WTC11 (cell line): Measurements from ENCODE around the gene NUP93. TPM values are rescaled to one million over a fixed set of nuclear protein-coding genes. Genes with fewer than 3 reads are reported as not detected.

ENCODE experiments used
- ATAC-seq: fragments of 200-7000 bp; cut with Tn5 transposase; 2 replicates; pipeline ENCODE4 v1.10.0; 2021; ENCODE audit warnings: mild to moderate bottlenecking, moderate library complexity
- CTCF ChIA-PET: fragments of 300-600 bp; sonication (Branson Sonifier 250); formaldehyde crosslinking; loops from one replicate; lab custom pipeline; 2021; ENCODE audit warnings: antibody characterized with exemption; lab: Charles Lee
- POLR2A ChIA-PET: fragments of 350-600 bp; sonication (Branson Sonifier 250); formaldehyde crosslinking; loops from one replicate; lab custom pipeline; 2021; ENCODE audit warnings: antibody characterized with exemption; lab: Charles Lee
- DNase-seq: peaks from one replicate; pipeline ENCODE4 v3.0.0; 2021; ENCODE audit warnings: low spot score
- H3K27ac Mint-ChIP-seq: 2 replicates; pipeline ENCODE4 v1.8.0; 2021; ENCODE audit warnings: mixed read lengths
- H3K27me3 Mint-ChIP-seq: 2 replicates; pipeline ENCODE4 v1.8.0; 2021; ENCODE audit warnings: low read depth, mild to moderate bottlenecking, moderate library complexity, mixed read lengths
- H3K36me3 Mint-ChIP-seq: 2 replicates; pipeline ENCODE4 v1.8.0; 2021; ENCODE audit warnings: mixed read lengths
- H3K4me1 Mint-ChIP-seq: 2 replicates; pipeline ENCODE4 v1.8.0; 2022; ENCODE audit warnings: mixed read lengths
- H3K4me3 Mint-ChIP-seq: 2 replicates; pipeline ENCODE4 v1.8.0; 2021; ENCODE audit warnings: mild to moderate bottlenecking, moderate library complexity, mixed read lengths
- H3K9me3 Mint-ChIP-seq: 2 replicates; pipeline ENCODE4 v1.8.0; 2021; ENCODE audit warnings: mixed read lengths
- AFF4 ChIP-seq: sonication (generic); formaldehyde crosslinking; IDR thresholded peaks from 2 replicates; pipeline ENCODE4 v1.8.1; 2023; ENCODE audit warnings: mild to moderate bottlenecking, missing genetic modification reagents, borderline replicate concordance
- HMGA2 ChIP-seq: fragments of 250-450 bp; sonication (Bioruptor Pico); IDR thresholded peaks from 2 replicates; pipeline ENCODE4 v1.4.0; 2021; ENCODE audit warnings: mild to moderate bottlenecking, moderate library complexity
- KAT7 ChIP-seq: sonication (generic); formaldehyde crosslinking; IDR thresholded peaks from 2 replicates; pipeline ENCODE4 v1.8.1; 2023; ENCODE audit warnings: missing genetic modification reagents, mild to moderate bottlenecking, borderline replicate concordance
- NFYB ChIP-seq: sonication (generic); formaldehyde crosslinking; conservative IDR thresholded peaks from 2 replicates; pipeline ENCODE4 v1.8.0; 2022; ENCODE audit warnings: low read depth, missing genetic modification reagents
- NR3C1 ChIP-seq: sonication (generic); formaldehyde crosslinking; conservative IDR thresholded peaks from 2 replicates; pipeline ENCODE4 v1.8.1; 2023; ENCODE audit warnings: low read depth, mild to moderate bottlenecking, missing genetic modification reagents
- PRDM15 ChIP-seq: sonication (generic); formaldehyde crosslinking; IDR thresholded peaks from 2 replicates; pipeline ENCODE4 v1.8.0; 2022; ENCODE audit warnings: missing genetic modification reagents
- ZNF219 ChIP-seq: sonication (generic); formaldehyde crosslinking; IDR thresholded peaks from 2 replicates; pipeline ENCODE4 v1.8.0; 2023; ENCODE audit warnings: missing genetic modification reagents, mild to moderate bottlenecking, borderline replicate concordance
- total RNA-seq: library from RNA; stranded (reverse); gene quantifications from 3 replicates; pipeline ENCODE4 v1.2.3, GENCODE V29; 2021
- TF ChIP-seq, protein P1 (sequence below): sonication (generic); formaldehyde crosslinking; IDR thresholded peaks from 2 replicates; pipeline ENCODE4 v1.8.1; 2022; ENCODE audit warnings: mild to moderate bottlenecking, moderate library complexity, missing genetic modification reagents

NUP93 gene
- total RNA-seq, 1 experiment from 2014 or later, result 185 TPM

DNA sequence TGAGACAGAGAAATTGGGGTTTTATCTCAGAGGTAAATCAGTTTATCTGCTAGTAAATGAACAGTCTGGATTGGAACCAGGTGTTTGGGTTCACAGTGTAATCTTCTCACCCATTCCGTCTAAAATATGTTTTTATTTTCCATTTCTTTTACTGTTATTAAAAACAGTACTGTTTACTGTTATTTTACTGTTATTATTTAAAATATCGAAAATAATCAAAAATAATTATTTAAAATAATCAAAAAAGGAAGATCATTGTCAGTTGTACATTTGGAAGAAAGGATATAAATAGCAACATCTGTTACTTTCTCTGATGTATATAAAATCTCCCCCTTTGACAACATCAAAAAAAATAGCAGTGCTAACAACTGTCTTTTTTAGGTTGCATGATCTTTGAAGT lies 11.5 kb downstream of the NUP93 start:
- H3K9me3 Mint-ChIP-seq, result peaks cover 14% of the 10 kb centered on the region
- H3K4me3 Mint-ChIP-seq, result no peak overlapping the region
- H3K27ac Mint-ChIP-seq, result no peak overlapping the region
- DNase-seq (no peak), ATAC-seq (no peak)
- CTCF ChIA-PET, result no interaction called here
- TF ChIP-seq NR3C1 (CRISPR knock-in tag) (no peak), NFYB (no peak), ZNF219 (CRISPR knock-in tag) (no peak), HMGA2 (CRISPR knock-in tag) (peak; percentile 93)
- TF ChIP-seq, protein P1, sequence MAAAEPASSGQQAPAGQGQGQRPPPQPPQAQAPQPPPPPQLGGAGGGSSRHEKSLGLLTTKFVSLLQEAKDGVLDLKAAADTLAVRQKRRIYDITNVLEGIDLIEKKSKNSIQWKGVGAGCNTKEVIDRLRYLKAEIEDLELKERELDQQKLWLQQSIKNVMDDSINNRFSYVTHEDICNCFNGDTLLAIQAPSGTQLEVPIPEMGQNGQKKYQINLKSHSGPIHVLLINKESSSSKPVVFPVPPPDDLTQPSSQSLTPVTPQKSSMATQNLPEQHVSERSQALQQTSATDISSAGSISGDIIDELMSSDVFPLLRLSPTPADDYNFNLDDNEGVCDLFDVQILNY, result no peak
- H3K27me3 Mint-ChIP-seq, result 0 out of 2 replicates have a peak, but pooled peaks cover 3% of the 10 kb centered on the region
- H3K36me3 Mint-ChIP-seq, result peaks cover 23% of the 10 kb centered on the region
- peaks cover 33% of the 10 kb centered on the region for H3K4me1 Mint-ChIP-seq
- POLR2A ChIA-PET, result no interaction called here

GRCh38 chr16:56742030-56742984 lies 12.4 kb downstream of the NUP93 start:
- H3K36me3 Mint-ChIP-seq, result peaks cover 18% of the 10 kb centered on the region
- ChIA-PET POLR2A (no interaction called here), CTCF (no interaction called here)
- peaks cover 14% of the 10 kb centered on the region for H3K9me3 Mint-ChIP-seq
- H3K4me3 Mint-ChIP-seq, result no peak overlapping the region
- no peak overlapping the region for H3K27ac Mint-ChIP-seq
- H3K4me1 Mint-ChIP-seq, result peaks cover 39% of the 10 kb centered on the region
- DNase-seq (no peak), ATAC-seq (no peak)
- H3K27me3 Mint-ChIP-seq, result 0 out of 2 replicates have a peak, but pooled peaks cover 3% of the 10 kb centered on the region
- TF ChIP-seq NR3C1 (CRISPR knock-in tag) (no peak), AFF4 (CRISPR knock-in tag) (no peak)

- peaks cover 8% of the 10 kb centered on the region for H3K36me3 Mint-ChIP-seq
- ChIA-PET CTCF (no interaction called here), POLR2A (no interaction called here)
- H3K4me3 Mint-ChIP-seq, result no peak overlapping the region
- peak; percentile 43 for ATAC-seq
- DNase-seq, result no peak
- peaks cover under 1% of the 10 kb centered on the region; the same call in 1 of the 2 replicates for H3K9me3 Mint-ChIP-seq
- no peaks in the 10 kb centered on the region for H3K27me3 Mint-ChIP-seq
- H3K4me1 Mint-ChIP-seq, result peaks cover 46% of the 10 kb centered on the region
- TF ChIP-seq KAT7 (CRISPR knock-in tag) (no peak), PRDM15 (peak; percentile 86)
- TF ChIP-seq, all 79 proteins: peak for 1
- peak overlapping the region; percentile 36 for H3K27ac Mint-ChIP-seq
Observed at GRCh38 chr16:56743840-56744239, 13.9 kb downstream of the NUP93 start.
